Astrocyte of the spinal cord (primary cell): ENCODE data around the gene LAMA3.

Source experiments
- DNase-seq: peaks from one replicate; pipeline ENCODE4 v3.0.0; 2011; ENCODE audit warnings: low read depth, low spot score
- H3K4me3 ChIP-seq: 2 replicates; pipeline ENCODE4 v1.5.1; 2011; ENCODE audit warnings: low read depth, mild to moderate bottlenecking, low read length, moderate library complexity
- in situ Hi-C: cut with HindIII; loops from 2 replicates; pipeline ENCODE4 v1.10.0; 2017; ENCODE audit warnings: low sequenced_read_pairs
- TF ChIP-seq, protein P1 (sequence below): IDR thresholded peaks from 2 replicates; pipeline ENCODE4 v1.5.1; 2012; ENCODE audit warnings: low read depth, mild to moderate bottlenecking, low read length, inconsistent platforms

LAMA3 gene

DNA sequence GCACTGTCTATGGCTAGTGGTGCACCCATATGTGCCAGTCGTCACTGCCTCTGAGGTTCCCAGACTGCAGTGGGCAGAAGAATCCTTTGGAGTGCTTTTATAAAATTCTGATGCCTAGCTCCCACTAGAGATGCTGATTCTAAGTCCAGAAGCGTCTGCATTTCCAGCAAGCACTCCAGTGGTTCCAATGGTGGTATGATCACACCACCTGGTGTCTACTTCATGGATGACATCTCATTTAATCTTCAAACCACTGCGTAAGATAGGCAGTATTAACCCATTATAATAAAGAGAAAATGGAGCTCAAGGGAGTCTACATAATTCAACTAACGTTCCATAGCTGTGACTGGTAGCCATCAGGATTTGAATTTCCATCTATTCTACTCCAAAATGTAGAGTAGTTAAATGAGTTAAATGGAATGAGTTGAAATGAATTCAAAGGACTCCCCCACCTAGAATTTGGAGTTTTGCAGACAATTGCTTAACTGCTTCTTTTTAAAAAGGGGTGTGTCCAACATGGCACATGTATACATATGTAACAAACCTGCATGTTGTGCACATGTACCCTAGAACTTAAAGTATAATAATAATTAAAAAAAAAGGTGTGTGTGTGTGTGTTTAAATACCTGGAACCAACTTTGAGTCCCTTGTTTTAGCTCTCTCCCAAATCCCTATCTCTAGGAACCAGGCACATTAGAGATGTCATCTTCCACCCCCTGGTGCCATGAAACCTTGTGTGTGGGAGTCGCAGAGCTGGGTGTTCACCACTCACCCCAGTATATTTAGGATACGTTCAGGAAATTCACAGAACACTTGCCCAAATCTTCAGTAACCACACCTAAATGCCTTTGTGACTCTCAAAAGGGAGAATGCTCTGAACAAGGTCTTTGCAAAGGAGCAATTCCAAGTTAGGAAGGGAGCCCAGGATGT, 14.1 kb downstream of the LAMA3 start:
- in situ Hi-C loops, result no loop called here
- peak; percentile 73 for DNase-seq
- H3K4me3 ChIP-seq, result no peak overlapping the region
- TF ChIP-seq, protein P1, sequence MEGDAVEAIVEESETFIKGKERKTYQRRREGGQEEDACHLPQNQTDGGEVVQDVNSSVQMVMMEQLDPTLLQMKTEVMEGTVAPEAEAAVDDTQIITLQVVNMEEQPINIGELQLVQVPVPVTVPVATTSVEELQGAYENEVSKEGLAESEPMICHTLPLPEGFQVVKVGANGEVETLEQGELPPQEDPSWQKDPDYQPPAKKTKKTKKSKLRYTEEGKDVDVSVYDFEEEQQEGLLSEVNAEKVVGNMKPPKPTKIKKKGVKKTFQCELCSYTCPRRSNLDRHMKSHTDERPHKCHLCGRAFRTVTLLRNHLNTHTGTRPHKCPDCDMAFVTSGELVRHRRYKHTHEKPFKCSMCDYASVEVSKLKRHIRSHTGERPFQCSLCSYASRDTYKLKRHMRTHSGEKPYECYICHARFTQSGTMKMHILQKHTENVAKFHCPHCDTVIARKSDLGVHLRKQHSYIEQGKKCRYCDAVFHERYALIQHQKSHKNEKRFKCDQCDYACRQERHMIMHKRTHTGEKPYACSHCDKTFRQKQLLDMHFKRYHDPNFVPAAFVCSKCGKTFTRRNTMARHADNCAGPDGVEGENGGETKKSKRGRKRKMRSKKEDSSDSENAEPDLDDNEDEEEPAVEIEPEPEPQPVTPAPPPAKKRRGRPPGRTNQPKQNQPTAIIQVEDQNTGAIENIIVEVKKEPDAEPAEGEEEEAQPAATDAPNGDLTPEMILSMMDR, result peak; percentile 51

DNA sequence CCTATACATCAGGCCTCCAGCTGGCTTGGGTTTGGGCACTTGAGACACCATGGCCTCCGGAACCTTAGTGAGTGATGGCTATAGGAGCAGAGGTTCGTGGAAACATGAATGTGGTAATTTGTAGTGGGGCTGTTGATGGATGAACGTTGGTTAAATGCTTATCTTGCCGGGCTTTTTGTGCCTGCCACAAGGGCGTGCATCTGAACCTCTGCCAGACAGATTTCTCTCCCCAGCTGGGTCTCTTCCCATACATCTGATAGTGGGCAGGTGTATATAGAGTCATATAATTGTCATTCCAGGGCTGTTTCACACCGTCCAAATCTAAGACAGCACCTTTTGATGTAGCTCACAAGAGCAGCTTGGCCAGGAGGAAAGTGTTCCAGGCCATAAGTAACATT, 14.7 kb downstream of the LAMA3 start:
- no peak overlapping the region for H3K4me3 ChIP-seq
- DNase-seq, result no peak
- in situ Hi-C loops, result no loop called here
- TF ChIP-seq, protein P1, result no peak

DNA sequence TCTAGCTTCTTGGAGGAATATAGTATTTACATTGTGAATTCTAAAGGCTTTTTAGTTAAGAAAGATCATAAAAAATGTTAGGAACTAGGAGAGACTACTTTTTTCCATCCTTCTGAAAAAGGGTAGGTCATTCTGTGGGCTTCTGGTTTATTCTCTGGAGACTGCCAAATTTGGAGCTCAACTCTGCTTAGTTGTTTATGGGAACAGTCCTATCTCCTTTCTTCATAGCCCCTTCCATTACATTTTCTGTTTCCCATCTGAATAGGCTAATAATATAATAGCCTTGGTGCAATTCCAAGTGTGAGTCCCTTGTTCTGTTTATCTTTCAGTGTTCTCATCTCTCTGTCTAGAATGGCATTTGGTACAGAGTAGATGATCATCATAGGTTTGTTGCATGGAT, 15.6 kb downstream of the LAMA3 start:
- DNase-seq, result no peak
- H3K4me3 ChIP-seq, result no peak overlapping the region
- TF ChIP-seq, protein P1, result no peak
- in situ Hi-C loops, result no loop called here

DNA sequence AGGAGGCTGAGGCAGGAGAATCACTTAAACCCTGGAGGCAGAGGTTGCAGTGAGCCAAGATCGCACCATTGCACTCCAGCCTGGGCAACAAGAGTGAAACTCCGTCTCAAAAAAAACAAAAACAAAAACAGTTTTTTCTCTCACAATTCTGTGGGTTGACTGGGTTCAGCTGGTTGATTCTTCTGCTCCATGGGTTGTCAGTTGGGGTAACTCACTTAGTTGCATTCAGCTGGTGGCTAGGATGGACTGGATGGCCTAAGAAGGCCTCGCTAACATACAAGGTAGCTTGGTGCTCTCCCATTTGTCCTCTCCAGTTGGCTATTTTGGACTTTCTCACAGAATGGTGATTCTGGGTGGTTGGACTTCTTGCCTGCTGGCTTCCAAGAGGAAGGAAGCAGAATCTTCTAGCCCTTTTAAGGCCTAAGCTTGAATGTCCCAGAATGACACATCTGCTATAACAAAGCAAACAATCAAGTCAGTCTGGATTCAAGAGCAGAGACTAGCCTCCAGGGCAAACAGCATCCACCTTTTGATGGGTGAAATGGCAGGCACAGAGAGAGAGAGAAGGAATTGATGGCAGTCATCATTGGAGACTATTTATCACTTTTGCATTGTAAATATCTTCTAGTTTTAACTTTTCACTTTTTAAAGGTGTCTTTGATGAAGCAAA, 17.9 kb downstream of the LAMA3 start:
- TF ChIP-seq, protein P1, result no peak
- in situ Hi-C loops, result no loop called here

DNA sequence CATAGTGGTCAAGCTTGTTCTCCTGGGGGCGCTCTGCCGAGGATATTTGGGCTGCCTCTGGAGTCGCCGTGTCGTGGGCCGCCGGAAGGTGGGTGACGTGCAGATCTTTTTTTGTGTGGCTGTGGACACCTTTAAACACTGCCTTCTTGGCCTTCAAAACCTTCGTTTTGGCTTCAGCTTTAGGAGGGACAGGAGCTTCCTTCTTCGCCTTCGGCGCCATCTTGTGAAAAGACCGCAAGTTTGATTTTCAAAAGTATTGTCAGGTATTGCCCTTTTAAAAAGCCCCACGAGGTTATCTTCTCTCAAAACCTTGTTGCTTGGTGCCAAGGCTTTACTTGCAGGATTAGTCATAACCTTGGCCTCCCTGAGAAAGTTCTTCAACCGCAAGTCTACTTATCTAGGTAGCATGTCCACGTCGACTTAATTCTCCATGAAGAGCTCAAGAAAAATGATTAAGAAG, 20.8 kb downstream of the LAMA3 start:
- H3K4me3 ChIP-seq, result no peak overlapping the region
- in situ Hi-C loops, result no loop called here
- peak; percentile 25 for DNase-seq
- TF ChIP-seq, protein P1, result no peak

More for the DNA sequence above, 17.9 kb downstream of the LAMA3 start:
- no peak overlapping the region for H3K4me3 ChIP-seq
- no peak for DNase-seq

DNA sequence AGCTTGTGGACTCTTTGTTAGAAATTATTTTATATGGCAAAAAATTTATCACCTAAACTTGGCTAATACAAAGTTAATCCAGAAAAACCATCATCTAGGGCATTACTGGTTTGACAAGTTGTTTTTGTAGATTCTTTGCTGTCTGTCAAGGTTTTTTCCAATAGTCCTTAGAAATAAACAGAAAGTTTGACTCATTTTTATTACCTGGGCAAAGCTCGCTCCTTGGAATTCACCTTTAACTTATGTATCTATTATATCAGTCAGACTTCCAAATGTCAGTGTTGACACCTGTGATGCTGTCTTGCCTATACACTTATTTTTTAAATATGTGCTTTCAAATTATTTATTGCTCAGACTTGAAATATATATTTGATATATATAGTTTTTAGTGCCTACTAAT, 21.7 kb downstream of the LAMA3 start:
- no peak for DNase-seq
- TF ChIP-seq, protein P1, result no peak
- no peak overlapping the region for H3K4me3 ChIP-seq
- in situ Hi-C loops, result no loop called here
